ENCODE measurements around the gene ATL2.
"Not testable (repeated sequence)": the region's sequence is repeated elsewhere in the genome, so short reads cannot be mapped to it uniquely, and the experiment has no call there.

The ATL2 gene

GRCh38 chr2:38330754-38331153 lies 46.3 kb downstream of the ATL2 start:
- no peak for DNase-seq (ENCODE audit: low read depth in 2 of 2)

GRCh38 chr2:38327580-38327979 lies 49.5 kb downstream of the ATL2 start:
- no peak for DNase-seq (ENCODE audit: low read depth in 2 of 2)

- DNase-seq (ENCODE audit: low read depth in 2 of 2): no peak
Measured at GRCh38 chr2:38323623-38324022, 53.5 kb downstream of the ATL2 start.

GRCh38 chr2:38322224-38322914 lies 54.7 kb downstream of the ATL2 start:
- no peak for DNase-seq (ENCODE audit: low read depth in 2 of 2)

- not testable (repeated sequence) for DNase-seq (ENCODE audit: low read depth in 2 of 2)
Measured at GRCh38 chr2:38319240-38319639, 57.8 kb downstream of the ATL2 start.

GRCh38 chr2:38317725-38318124 lies 59.3 kb downstream of the ATL2 start:
- no peak for DNase-seq (ENCODE audit: low read depth in 2 of 2)

GRCh38 chr2:38315707-38316333 lies 61.3 kb downstream of the ATL2 start:
- DNase-seq (ENCODE audit: low read depth in 2 of 2): no peak

GRCh38 chr2:38308821-38309220 lies 68.3 kb downstream of the ATL2 start:
- no peak for DNase-seq (ENCODE audit: low read depth in 2 of 2)

GRCh38 chr2:38301969-38302702 lies 74.9 kb downstream of the ATL2 start:
- DNase-seq (ENCODE audit: low read depth in 2 of 2): no peak

GRCh38 chr2:38301340-38301968 lies 75.6 kb downstream of the ATL2 start:
- DNase-seq (ENCODE audit: low read depth in 2 of 2): no peak

GRCh38 chr2:38298539-38298938 lies 78.5 kb downstream of the ATL2 start:
- no peak for DNase-seq (ENCODE audit: low read depth in 2 of 2)

- DNase-seq (ENCODE audit: low read depth in 2 of 2): no peak
Measured at GRCh38 chr2:38296197-38296780, 80.8 kb downstream of the ATL2 start.

GRCh38 chr2:38294597-38294996 lies 82.5 kb downstream of the ATL2 start:
- no peak for DNase-seq (ENCODE audit: low read depth in 2 of 2)

GRCh38 chr2:38293152-38293865 lies 83.8 kb downstream of the ATL2 start:
- no peak for DNase-seq (ENCODE audit: low read depth in 2 of 2)

GRCh38 chr2:38290332-38290731 lies 86.7 kb downstream of the ATL2 start:
- DNase-seq (ENCODE audit: low read depth in 2 of 2): no peak

- no peak for DNase-seq (ENCODE audit: low read depth in 2 of 2)
Measured at GRCh38 chr2:38284971-38285370, 92.1 kb downstream of the ATL2 start.

GRCh38 chr2:38281095-38281742 lies 95.9 kb downstream of the ATL2 start:
- DNase-seq (ENCODE audit: low read depth in 2 of 2): no peak

GRCh38 chr2:38279201-38279600 lies 97.9 kb downstream of the ATL2 start:
- no peak for DNase-seq (ENCODE audit: low read depth in 2 of 2)

- DNase-seq (ENCODE audit: low read depth in 2 of 2): not testable (repeated sequence)
Measured at GRCh38 chr2:38278117-38278438, 99.0 kb downstream of the ATL2 start.

GRCh38 chr2:38277245-38278116 lies 99.6 kb downstream of the ATL2 start:
- DNase-seq (ENCODE audit: low read depth in 2 of 2): no peak
